DMS79 (cell line): ENCODE results near the gene PIK3R4.

ENCODE experiments used
- DNase-seq: peaks from one replicate; lab custom pipeline; 2025; lab: John Stamatoyannopoulos, UW

PIK3R4 gene

GRCh38 chr3:130640027-130640426 is 106.6 kb downstream of the PIK3R4 start:
- DNase-seq = no peak

- DNase-seq = no peak
Observed at GRCh38 chr3:130636480-130637234, 110.0 kb downstream of the PIK3R4 start.

GRCh38 chr3:130635978-130636377 is 110.7 kb downstream of the PIK3R4 start:
- DNase-seq = no peak

GRCh38 chr3:130635285-130635684 is 111.3 kb downstream of the PIK3R4 start:
- no peak for DNase-seq
